ENCODE measurements around the gene TMCO4.

DNA sequence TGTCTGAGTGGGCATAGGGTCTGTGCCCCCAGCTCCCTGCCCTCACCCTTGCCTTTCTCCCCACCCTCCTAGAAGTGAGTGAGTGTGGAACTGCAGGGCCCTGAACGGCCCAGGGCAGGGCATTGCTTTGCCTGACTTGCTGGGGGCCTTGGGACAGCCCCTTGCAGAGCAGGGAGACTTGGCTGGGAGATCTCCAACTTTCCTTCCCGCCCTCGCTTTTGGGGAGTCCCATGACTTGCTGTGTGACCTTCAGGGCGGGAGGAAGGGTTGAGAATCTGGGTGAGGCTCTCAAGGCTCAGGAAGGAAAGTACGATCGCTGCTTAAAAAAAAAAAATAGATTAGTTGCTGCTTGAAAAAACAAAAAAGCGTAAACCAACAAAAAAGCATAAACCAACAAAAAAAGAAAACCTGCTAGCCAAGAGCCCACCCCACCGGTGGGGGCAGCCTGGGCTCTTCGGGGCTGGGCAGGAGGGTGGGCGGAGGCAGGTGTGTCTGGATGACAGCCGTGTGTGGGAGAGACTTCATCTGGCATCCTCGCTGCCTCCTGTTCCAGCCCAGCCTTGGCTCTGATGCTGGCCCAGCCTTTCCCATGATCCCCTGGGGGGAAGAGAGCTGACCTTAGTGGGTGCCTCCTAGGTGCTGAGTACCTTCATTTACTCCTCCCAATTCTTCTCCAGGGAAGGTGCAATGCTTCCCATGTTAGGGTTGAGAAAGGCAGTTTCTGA lies 149.1 kb downstream of the TMCO4 start:
- TF ChIP-seq CTCF (conservative IDR thresholded peaks at IDR 0.05; ENCODE audit: low read depth, low read length), result no peak
- no peak for TF ChIP-seq EZH2 (IDR thresholded peaks at IDR 0.05; ENCODE audit: borderline replicate concordance, low read depth, low read length, poor library complexity, severe bottlenecking)

Measured in A673 (cell line).